HG03378 (cell line): ENCODE results near the gene THRAP3.
A peak's percentile ranks its signal among the peaks of the same experiment; 100 is the strongest.

Source experiments
- ATAC-seq: cut with Tn5 transposase; IDR thresholded peaks from one replicate; pipeline ENCODE4 v1.9.1; 2021; ENCODE audit warnings: mild to moderate bottlenecking, moderate library complexity; ENCODE audit not compliant: unreplicated experiment

Gene THRAP3

GRCh38 chr1:36297062-36297461, 72.8 kb downstream of the THRAP3 start:
- ATAC-seq = no peak

- ATAC-seq = no peak
These were observed 74.4 kb downstream of the THRAP3 start for GRCh38 chr1:36298640-36299039.

GRCh38 chr1:36300526-36300925, 76.3 kb downstream of the THRAP3 start:
- ATAC-seq = no peak

- no peak for ATAC-seq
These were observed 77.0 kb downstream of the THRAP3 start for GRCh38 chr1:36301220-36301619.

- no peak for ATAC-seq
These were observed 79.0 kb downstream of the THRAP3 start for GRCh38 chr1:36303244-36303643.

GRCh38 chr1:36303650-36304360, 79.6 kb downstream of the THRAP3 start:
- no peak for ATAC-seq

- no peak for ATAC-seq
These were observed 80.3 kb downstream of the THRAP3 start for GRCh38 chr1:36304521-36304920.

- ATAC-seq = no peak
These were observed 81.0 kb downstream of the THRAP3 start for GRCh38 chr1:36304970-36305914.

- no peak for ATAC-seq
These were observed 81.6 kb downstream of the THRAP3 start for GRCh38 chr1:36305915-36306209.

GRCh38 chr1:36306210-36306901, 82.1 kb downstream of the THRAP3 start, which contains the start of gene SH3D21:
Gene SH3D21 (plus strand): TSS chr1:36306368. CDS start chr1:36306421, 53 bp downstream.
- ATAC-seq = peak; percentile 26

GRCh38 chr1:36306902-36307456, 82.7 kb downstream of the THRAP3 start:
- ATAC-seq = peak; percentile 93

- ATAC-seq = no peak
These were observed 83.5 kb downstream of the THRAP3 start for GRCh38 chr1:36307601-36308330.

GRCh38 chr1:36309397-36309796, 85.2 kb downstream of the THRAP3 start:
- no peak for ATAC-seq

- no peak for ATAC-seq
These were observed 96.1 kb downstream of the THRAP3 start for GRCh38 chr1:36320291-36320761.

GRCh38 chr1:36320767-36321118, 96.5 kb downstream of the THRAP3 start:
- ATAC-seq = no peak

- ATAC-seq = no peak
These were observed 97.1 kb downstream of the THRAP3 start for GRCh38 chr1:36321119-36321951.

- no peak for ATAC-seq
These were observed 98.0 kb downstream of the THRAP3 start for GRCh38 chr1:36322041-36322785.

- no peak for ATAC-seq
These were observed 98.8 kb downstream of the THRAP3 start for GRCh38 chr1:36322786-36323635.
